T-helper 2 cell treated with Interferon-gamma antibody and Interleukin-4, amounts not matched to agents 100 ng/mL and 5 ng/mL, for 36 hours (primary cell): ENCODE results near the gene NR6A1. TPM values are rescaled to one million over a fixed set of nuclear protein-coding genes. Genes with fewer than 3 reads are reported as not detected.

ENCODE experiments used
- intact Hi-C: fragments of 100-400 bp; cut with micrococcal nuclease; formaldehyde crosslinking; loops from one replicate; pipeline ENCODE4 v1.15.1; 2023
- total RNA-seq: library from RNA; stranded (reverse); gene quantifications from 2 replicates; pipeline ENCODE4 v1.2.3, GENCODE V29; 2022

Gene NR6A1
- total RNA-seq, 1 donor from 2014 or later = 0.50 TPM

DNA sequence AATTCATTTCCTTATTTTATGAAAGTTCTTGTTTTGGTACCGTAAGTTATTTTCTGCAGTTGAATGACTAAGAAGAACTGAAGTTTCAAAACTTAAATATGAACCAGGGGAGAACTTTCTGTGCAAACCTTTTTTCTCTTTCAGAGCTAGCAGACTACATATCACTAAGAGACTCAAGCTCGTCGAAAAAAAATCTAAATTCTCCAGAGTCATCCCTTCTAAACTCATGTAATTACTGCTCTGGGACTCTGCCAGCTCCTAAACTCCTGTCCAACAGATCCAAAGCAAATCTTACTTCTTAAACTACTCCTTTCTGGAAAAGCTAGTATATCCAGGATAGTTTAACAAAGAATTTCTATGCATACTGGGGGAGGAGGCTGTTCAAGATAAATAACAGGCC, 176.9 kb downstream of the NR6A1 start:
- intact Hi-C loops = no loop called here

DNA sequence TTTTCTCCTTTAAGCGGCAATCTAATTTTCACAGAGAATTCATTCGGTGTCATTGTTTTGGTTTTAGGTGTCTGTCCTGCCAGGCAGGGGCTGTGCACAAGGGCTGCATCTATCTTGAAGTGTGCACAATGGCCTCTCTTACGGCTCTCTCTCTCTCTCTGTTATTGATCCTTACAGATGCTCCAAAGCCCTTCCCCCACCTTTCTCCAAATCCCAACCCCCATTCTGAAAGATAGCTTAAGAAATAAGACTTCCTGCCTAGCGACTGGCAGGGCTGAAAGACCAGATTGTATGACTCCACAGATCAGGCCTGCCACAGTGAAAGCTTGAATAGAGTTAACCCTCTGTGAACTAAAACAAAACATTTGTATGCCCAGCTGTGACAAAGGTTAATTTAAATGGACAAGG, 177.5 kb downstream of the NR6A1 start:
- intact Hi-C loops = no loop called here

DNA sequence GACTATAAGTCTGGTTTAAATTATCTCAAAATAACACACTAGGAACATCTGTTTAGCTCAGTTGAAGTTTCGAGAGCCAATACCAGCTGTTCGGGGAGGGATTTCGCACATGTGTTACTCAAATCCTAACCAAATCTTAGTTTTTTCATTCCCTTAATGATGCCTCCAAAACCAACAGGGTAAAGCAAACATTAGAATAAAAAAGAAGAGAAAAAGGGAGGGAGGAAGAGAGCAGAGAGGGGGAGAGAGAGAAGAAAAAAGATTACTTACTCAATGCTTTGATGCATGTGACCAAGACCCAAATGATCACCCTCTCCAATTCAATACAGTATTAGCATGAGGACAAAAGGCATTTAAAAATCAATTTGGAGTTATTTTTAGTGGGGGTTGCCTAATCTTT, 177.9 kb downstream of the NR6A1 start:
- intact Hi-C loops = no loop called here

DNA sequence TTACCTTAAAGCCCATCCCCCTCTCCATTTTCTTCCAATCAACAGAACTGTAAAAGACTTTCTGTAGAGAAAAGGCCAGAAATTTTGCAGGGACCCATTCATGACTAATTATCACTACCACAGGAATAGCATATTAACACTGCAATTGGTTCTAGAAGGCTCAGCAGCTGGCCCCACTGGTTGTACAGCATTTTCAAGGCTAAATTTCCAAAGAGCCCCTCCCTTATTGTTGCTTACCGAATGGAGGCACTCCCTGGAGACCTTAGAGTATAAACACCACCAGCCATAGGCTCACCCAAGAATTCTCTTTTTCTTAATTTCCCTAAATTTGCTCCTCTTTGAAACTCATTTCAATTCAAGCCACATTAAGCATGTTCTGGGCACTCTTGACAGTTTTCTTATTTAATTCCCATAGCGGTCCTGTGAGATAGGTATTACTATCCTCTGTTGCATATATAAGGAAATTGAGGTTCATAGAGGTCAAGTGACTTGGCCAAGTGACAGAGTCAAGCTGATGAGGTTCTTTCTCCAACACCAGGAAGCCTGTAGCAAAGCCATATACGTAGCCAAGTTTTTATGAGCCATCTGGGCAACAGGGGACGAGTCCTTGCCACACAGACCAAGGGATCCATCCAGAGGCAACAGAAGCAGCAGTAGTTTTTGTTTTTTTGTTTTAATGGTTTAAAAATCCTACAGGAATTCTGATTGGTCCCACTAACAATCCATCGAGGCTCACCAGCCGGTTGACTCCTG, 180.0 kb downstream of the NR6A1 start:
- intact Hi-C loops = no loop called here

DNA sequence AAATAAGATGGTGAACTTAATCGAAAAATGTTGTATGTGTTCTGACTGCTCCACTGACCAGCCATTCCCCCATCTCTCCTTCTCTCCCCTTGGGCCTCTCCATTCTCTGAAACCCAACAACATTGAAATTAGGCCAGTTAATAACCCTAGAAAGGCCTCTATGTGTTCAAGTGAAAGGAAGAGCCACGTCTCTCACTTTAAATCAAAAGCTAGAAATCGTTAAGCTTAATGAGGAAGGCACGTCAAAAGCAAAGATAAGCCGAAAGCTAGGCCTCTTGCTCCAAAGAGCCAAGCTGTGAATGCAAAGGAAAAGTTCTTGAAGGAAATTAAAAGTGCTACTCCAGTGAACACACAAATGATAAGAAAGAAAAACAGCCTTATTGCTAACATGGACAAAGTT, 186.5 kb downstream of the NR6A1 start:
- intact Hi-C loops = no loop called here

DNA sequence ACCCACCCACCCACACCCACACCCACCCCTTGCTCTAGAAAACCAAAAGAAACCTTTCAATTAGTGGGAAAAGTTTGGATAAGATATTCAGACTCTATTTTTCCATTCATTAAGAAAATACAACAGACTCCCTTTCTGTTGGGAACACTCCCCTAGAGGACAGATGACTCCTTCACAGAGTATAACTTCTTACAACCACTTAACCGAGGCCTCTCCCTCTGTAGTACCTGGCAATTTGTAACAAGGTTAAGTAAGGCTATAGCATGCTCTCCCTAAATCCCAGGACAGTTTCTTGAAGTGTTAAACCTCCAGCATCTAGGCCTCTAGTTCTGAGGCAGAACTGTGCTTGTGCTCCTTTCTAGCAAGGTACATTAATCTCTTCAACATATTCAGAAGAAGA, 188.0 kb downstream of the NR6A1 start:
- intact Hi-C loops = no loop called here

DNA sequence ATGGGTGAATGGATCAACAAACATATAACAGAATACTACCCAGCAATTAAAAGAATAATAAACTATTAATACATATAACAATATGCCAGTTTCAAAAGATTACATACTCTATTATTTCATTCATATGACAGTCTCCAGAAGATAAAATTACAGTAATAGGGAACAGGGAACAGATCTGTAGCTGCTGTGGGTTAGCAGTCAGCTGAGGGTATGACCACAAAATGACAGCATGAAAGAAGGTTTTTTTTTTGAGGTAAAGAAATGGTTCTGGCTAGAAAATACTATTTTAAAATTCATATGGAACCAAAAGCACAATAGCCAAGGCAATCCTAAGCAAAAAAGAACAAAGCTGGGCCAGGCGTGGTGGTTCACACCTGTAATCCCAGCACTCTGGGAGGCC, 190.9 kb downstream of the NR6A1 start:
- intact Hi-C loops = no loop called here

DNA sequence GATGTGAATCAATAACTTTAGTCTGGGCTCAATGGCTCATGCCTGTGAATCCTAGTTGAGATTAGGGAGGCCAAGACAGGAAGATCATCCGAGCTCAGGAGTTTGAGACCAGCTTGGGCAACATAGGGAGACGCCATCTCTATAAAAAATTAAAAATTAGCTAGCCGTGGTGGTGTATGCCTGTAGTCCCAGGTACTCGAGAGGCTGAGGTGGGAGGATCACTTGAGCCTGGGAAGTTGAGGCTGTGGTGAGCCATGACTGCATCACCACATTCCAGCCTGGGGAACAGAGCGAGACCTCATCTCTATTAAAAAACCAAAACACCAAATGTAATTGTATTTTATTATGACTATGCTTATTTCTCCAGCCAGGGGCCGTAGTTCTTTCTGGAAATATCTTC, 194.4 kb downstream of the NR6A1 start:
- intact Hi-C loops = no loop called here

DNA sequence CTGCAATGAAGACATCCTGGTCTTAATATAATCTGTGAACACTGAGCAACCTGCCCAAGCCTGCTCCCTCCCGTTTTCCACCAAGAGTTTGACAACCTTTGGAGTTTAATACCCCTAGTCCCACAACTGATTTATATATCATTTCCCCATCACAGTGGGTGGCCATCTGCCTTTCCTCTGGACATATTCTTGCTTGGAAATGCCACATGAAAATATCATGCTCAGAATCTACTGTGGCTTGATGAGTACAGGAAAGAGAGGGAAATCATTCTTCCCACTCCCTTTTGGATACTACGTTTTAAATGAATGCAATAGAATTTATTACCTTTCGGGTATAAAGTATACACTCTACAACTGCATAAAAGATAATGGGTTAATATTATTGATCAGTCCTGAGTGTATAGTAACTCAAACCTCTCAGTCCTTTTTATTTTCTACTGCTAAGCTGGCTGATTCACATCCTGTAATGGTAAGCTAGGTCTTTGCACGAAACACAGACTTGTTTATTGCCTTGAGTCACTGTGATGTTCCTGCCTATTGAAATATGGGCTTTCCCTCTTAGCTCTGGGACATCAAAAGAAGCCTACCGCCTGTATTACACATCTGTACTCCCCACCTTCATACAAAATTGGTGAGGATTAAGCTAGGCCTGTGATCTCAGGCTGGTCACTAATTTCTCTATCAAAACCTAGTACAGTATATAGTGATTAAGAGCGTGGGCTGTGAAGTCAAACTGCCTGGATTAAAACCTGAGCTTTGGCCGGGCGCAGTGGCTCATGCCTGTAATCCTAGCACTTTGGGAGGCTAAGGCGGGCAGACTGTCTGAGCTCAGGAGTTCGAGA, 196.4 kb downstream of the NR6A1 start:
- intact Hi-C loops = no loop called here

DNA sequence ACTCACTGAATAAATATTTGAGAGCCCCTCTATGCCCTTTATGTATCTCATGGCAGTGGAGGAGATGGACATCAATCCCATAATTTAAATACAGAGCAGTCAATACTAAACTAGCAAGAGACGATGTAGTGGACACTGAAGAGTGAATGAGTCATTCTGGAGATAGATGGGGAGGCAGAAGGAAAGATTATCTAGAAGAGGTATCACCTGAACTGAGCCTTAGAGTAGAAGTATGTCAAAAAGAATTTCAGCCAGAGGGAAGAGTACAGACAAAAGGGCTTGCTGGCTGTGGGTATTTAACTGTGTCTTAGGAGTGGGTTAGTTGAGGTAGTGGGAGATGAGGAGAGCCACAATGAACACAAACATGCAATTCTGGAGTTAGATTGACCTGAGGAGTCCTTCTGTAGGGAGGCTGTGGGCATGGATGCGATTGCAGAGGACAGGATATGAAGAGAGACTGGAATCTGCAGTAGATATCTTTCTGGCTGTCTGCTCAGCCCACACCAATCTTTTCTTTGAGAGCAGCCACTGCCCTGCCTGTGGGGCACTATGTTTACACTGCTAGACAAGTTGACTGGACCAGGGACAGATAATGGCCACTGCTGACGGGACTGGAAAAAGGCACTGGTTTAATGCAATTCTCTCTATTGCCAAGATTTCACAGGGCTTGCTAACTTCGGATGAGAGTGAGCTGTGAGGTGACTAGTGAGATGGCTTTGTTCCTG, 200.0 kb downstream of the NR6A1 start:
- intact Hi-C loops = no loop called here

DNA sequence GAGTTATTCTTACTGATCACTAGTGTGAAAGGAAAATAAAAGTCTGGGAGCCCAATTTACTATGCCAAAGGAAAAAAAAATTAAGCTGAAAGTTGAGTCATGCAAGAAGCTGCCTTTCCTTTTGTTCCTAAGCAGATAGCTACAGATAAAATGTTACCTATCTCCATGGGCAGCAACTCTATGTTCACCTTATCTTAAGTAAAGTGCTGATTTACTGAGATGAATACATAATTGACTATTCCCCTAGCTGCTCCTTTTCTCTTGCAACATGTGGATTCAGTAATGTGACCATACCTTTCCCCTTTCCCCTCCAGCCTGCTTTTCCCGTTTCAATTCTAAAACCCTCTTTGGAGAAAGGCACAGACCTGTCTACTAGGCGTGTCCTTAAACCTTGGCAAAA, 201.2 kb downstream of the NR6A1 start:
- intact Hi-C loops = no loop called here

DNA sequence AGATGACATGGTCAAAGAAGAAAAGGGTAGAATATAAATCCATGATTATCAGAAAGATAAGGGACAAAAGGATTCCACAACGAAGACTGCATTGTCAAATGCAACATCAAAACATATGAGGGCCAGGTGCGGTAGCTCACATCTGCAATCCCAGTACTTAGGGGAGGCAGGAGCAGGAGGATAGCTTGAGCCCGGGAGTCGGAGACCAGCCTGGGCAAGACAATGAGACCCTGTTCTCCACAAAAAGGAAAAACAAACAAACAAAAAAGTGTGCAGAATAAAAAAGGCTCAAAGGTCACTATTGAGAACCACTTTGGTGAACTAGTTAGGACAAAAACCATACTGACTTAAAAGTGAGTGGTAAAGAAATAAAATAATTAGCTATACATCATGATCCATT, 203.7 kb downstream of the NR6A1 start:
- intact Hi-C loops = no loop called here

DNA sequence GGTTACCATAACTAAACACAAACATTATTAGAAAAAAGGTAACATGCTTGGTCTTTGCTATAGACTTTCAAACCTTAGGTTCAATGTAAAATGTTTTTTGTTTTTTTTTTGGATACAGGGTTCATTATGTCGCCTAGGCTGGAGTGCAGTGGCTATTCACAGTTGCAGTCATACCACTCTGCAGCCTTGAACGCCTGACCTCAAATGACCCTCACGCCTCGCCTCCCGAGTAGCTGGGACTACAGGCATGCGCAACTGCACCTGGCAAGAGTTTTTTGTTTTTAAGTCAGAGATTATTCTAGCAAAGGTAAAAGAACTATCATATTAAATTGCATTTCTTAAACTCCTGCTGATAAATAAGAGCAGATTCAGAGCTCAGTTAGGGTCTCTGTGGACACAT, 208.8 kb downstream of the NR6A1 start:
- intact Hi-C loops = no loop called here

DNA sequence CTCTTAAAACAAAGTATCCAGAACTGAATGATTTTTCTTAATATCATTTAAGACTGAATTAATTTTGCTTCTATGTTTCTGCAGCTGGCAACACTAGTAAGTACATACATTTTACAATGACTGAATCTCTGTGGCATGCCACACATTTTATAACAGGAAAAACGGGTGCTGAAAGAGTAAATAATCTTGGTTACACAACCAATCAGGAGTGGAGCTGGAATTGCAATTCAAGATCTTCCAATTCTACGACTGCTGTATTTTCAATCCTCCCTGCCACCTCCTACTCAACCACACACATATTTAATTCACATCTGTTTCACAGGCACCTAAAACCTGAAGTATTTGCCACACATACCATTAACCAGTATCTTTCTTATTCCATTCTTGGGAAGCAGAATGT, 211.2 kb downstream of the NR6A1 start:
- intact Hi-C loops = no loop called here

DNA sequence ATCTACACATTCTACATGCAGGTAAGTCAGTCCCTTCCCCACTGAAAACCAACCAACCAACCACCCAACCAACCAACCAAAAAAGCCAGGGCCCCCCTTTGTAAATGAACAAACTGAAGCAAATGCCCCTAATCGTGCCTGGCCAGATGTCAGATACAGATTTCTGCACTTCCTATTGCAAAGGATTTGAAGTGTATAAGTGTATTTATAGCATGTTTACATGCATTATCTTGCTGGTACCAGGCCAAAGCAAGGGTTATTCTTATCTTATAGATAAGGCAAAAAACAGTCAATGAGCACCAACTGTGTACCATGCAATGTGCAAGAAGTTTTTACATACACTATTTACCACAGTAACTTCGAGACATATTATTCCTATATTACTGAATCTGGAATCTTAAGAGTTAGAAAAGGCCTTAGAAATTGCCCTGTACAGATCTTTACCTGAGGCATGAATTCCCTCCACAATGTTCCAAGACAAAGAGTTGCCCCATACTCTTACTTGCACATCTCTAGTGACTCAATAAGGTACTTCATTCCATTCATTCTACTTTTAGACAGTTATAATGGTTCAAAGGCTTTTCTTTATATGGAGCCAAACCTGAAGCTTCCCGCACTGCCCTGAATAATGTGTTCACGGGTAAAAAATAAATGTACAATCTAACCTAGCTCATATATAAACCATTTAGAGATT, 212.2 kb downstream of the NR6A1 start:
- intact Hi-C loops = no loop called here

DNA sequence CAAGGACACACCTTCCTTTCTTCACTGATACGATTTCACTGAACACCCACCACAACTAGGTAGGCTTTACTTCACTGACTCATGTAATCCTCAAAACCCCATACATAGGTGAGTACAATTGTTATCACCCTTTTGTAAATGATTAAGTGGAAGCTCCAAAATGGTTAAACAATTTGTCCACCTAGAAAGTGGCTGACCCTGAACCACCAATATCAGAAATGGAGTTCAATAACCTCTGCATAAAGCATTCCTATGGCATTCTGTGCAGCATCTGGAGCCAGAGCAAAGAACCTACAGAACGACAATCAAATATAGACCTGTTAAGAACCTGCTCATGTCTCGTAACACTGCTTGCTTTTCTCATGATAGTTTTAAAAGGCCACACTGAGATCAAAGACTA, 213.2 kb downstream of the NR6A1 start:
- intact Hi-C loops = no loop called here

DNA sequence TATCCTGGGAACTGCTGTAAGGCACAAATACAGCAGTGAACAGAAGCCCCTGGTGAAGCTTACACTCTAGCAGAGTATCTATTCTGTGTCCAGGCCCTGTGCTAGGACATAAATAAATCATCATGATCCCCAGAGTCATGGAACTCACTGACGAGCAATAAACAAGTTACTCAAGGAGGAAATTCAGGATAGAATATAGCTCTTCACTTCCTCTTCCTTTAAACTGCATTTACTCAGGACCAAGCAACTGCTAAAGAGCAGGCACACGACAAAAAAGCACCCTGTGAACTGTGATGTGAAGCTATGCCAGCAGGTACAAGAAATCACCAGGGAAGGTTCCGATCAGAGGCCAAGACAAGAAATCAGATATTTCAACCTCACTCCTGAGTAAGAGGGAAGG, 216.1 kb downstream of the NR6A1 start:
- intact Hi-C loops = no loop called here

DNA sequence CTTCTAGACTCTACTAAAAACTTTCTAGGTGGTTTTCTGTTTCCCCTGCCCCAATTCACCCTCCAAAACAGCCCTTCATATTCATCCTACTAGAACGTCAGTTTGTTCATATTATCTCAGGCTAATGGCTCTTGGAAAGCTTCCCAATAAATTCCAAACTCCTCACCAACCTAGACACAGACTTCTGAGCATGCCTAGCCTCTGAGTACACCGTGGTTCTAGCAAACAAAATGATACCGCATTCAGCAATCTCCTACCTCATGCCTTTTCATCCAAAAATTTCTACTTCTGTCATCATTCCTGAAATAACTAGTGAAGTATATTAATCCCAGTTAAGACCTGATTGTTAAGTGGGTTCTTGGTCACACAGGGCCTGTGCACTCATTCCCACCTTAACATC, 217.4 kb downstream of the NR6A1 start:
- intact Hi-C loops = no loop called here

DNA sequence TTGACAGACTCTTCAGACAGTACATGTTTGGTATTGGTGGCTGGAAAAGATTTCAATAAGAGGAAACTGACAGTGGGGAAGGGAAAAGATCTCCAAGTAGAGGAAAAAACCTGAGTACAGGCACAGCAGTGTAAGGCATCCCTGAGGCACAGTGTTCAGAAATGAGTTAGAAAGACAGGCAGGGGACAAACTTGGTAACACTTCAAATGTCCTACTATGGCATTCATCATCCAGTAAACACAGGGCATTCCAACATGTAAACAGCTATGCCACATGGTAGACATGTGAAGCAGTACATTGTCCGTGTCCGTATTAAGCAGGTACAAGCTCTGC, 218.9 kb downstream of the NR6A1 start:
- intact Hi-C loops = no loop called here

DNA sequence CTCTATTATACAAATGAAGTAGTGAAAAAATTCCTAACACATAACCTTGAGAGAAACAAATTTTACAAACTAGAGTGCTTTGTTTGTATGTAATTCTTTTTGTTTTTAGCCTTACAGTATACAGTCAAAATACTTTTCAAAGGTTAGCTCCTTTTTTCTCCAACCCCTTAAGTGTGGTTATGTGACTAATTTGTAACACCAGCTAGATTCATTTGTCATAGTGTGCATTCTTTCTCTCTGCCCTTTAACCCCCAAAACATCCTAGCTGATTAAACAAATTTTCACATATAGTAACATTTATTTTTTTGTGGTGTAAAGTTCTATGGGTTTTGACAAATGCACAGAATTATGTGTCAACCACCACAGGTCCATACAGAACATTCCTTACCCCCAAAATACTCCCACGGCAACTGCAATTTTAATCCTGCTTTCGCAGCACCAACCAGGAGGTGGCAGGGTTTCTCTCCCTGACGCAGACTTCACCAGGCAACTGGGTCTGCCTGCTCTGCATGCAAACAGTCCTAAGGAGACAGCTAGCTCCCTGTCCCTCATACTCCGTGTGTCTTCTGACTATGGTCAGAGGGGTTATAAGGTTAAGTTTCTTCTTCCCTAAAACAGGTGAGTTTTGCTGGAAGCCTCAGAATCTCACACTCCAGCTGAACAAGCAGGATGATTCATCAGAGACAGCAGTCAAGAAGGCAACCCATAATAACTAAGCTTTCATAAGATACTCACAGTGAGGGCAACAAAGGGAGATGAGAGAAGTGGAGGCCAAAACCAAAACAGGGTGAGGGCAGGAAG, 219.4 kb downstream of the NR6A1 start:
- intact Hi-C loops = loop anchor here (1.0 kb wide), 1 partner anchor 161 kb away; no protein-coding TSS in a partner anchor

DNA sequence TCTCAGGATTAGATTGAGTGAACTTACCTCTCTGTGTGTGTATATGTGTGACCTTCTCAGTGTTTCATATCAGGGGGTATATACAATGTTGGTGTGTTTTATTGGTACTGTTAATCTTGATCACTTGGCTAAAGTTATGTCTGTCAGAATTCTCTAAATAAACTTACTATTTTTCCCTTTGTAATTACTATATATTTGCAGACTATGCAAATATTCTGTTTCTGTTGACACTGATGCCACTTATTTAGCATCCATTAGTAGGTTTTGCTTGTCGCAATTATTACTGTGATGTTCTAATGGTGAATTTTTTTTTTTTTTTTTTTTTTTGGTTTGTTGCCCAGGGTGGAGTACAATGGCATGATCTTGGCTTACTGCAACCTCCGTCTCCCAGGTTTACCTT, 221.0 kb downstream of the NR6A1 start:
- intact Hi-C loops = no loop called here
